Measurements from ENCODE around the gene PKP3.

The PKP3 gene

GRCh38 chr11:449889-450808 is 56.1 kb downstream of the PKP3 start, which contains the start of gene PTDSS2:
Gene PTDSS2, plus strand, starts transcription at chr11:450279. Its CDS starts 177 bp downstream, at chr11:450456.
- peak; percentile 91 for DNase-seq

GRCh38 chr11:450809-451451 is 56.9 kb downstream of the PKP3 start:
- peak; percentile 30 for DNase-seq

- no peak for DNase-seq
Measured at GRCh38 chr11:451738-452137, 57.7 kb downstream of the PKP3 start.

GRCh38 chr11:452203-452744 is 58.3 kb downstream of the PKP3 start:
- no peak for DNase-seq

- DNase-seq, result no peak
Measured at GRCh38 chr11:452916-453527, 59.0 kb downstream of the PKP3 start.

GRCh38 chr11:453564-453963 is 59.6 kb downstream of the PKP3 start:
- no peak for DNase-seq

GRCh38 chr11:454043-454442 is 60.0 kb downstream of the PKP3 start:
- no peak for DNase-seq
